GM23338 (cell line): ENCODE results near the gene CKMT1B. TPM values are rescaled to one million over a fixed set of nuclear protein-coding genes. Genes with fewer than 3 reads are reported as not detected.
"Not testable (repeated sequence)": the region's sequence is repeated elsewhere in the genome, so short reads cannot be mapped to it uniquely, and the experiment has no call there.

Experiments used
- ATAC-seq: fragments of 200-7000 bp; cut with Tn5 transposase; 3 replicates; pipeline ENCODE4 v1.9.1; 2020
- DNase-seq: peaks from one replicate; pipeline ENCODE4 v3.0.0-alpha.2; 2015; ENCODE audit warnings: low spot score
- H2AFZ ChIP-seq: fragments of 200-600 bp; sonication (generic); 2 replicates; pipeline ENCODE4 v1.8.0; 2016; ENCODE audit warnings: antibody characterized with exemption, mild to moderate bottlenecking, moderate library complexity
- H3F3A ChIP-seq: fragments of 200-600 bp; sonication (generic); replicated peaks from 2 replicates; pipeline ENCODE4 v1.8.0; 2017; ENCODE audit warnings: antibody characterized with exemption, mixed run types, low read depth
- H3K27ac ChIP-seq: fragments of 200-600 bp; sonication (generic); 2 replicates; pipeline ENCODE4 v1.6.1; 2016; ENCODE audit warnings: low read depth
- H3K27me3 ChIP-seq: fragments of 200-600 bp; sonication (generic); 2 replicates; pipeline ENCODE4 v1.8.0; 2016; ENCODE audit warnings: mild to moderate bottlenecking, mixed run types, moderate library complexity; ENCODE audit not compliant: insufficient read depth
- H3K36me3 ChIP-seq: fragments of 200-600 bp; sonication (generic); 2 replicates; pipeline ENCODE4 v1.8.0; 2016; ENCODE audit warnings: mild to moderate bottlenecking; ENCODE audit not compliant: insufficient read depth
- H3K4me1 ChIP-seq: fragments of 200-600 bp; sonication (generic); 2 replicates; pipeline ENCODE4 v1.8.0; 2016; ENCODE audit warnings: mild to moderate bottlenecking, moderate library complexity; ENCODE audit not compliant: insufficient read depth
- H3K4me2 ChIP-seq: fragments of 200-600 bp; sonication (generic); 2 replicates; pipeline ENCODE4 v1.7.1; 2017; ENCODE audit warnings: mixed run types
- H3K4me3 ChIP-seq: fragments of 200-600 bp; sonication (generic); 2 replicates; pipeline ENCODE4 v1.6.1; 2016; ENCODE audit warnings: mixed run types
- H3K79me2 ChIP-seq: fragments of 200-600 bp; sonication (generic); replicated peaks from 2 replicates; pipeline ENCODE4 v1.8.0; 2017; ENCODE audit warnings: mild to moderate bottlenecking; ENCODE audit not compliant: insufficient read depth
- H3K9me2 ChIP-seq: fragments of 200-600 bp; sonication (generic); 2 replicates; pipeline ENCODE4 v1.8.0; 2017; ENCODE audit not compliant: insufficient read depth
- H4K20me1 ChIP-seq: fragments of 200-600 bp; sonication (generic); replicated peaks from 2 replicates; pipeline ENCODE4 v1.8.0; 2017; ENCODE audit warnings: mild to moderate bottlenecking; ENCODE audit not compliant: insufficient read depth
- H3K27ac Mint-ChIP-seq: 2 replicates; pipeline ENCODE4 v1.8.0; 2020; ENCODE audit warnings: inconsistent platforms, mild to moderate bottlenecking, moderate library complexity, mixed read lengths
- H3K27me3 Mint-ChIP-seq: 3 replicates; pipeline ENCODE4 v1.8.0; 2022; ENCODE audit warnings: low read depth, mild to moderate bottlenecking, moderate library complexity, mixed read lengths, inconsistent platforms; ENCODE audit not compliant: insufficient read depth, poor library complexity
- H3K36me3 Mint-ChIP-seq: 3 replicates; pipeline ENCODE4 v1.8.0; 2021; ENCODE audit warnings: low read depth, mild to moderate bottlenecking, inconsistent platforms, moderate library complexity, mixed read lengths
- H3K4me1 Mint-ChIP-seq: 3 replicates; pipeline ENCODE4 v1.8.0; 2020; ENCODE audit warnings: mild to moderate bottlenecking, inconsistent platforms, mixed read lengths
- H3K4me3 Mint-ChIP-seq: 3 replicates; pipeline ENCODE4 v1.8.0; 2021; ENCODE audit warnings: moderate library complexity, mild to moderate bottlenecking, inconsistent platforms, mixed read lengths
- H3K9me3 Mint-ChIP-seq: 3 replicates; pipeline ENCODE4 v1.8.0; 2020; ENCODE audit warnings: moderate library complexity, mild to moderate bottlenecking, inconsistent platforms, mixed read lengths
- CREB1 ChIP-seq: fragments of 250-450 bp; sonication (Bioruptor Pico); IDR thresholded peaks from 2 replicates; pipeline ENCODE4 v1.5.0; 2020; ENCODE audit warnings: low read depth, mild to moderate bottlenecking, moderate library complexity
- CTCF ChIP-seq, 2 experiments: fragments of 200-600 bp in 1 of 2; sonication (generic) in 1 of 2; conservative IDR thresholded peaks; 2 replicates each; pipeline versions ENCODE4 v1.5.1 to v1.6.1; 2016 to 2017; ENCODE audit warnings: antibody characterized with exemption in 2 of 2, low read depth in 2 of 2, mild to moderate bottlenecking in 2 of 2, moderate library complexity in 1 of 2
- ETS1 ChIP-seq: IDR thresholded peaks from 2 replicates; pipeline ENCODE4 v1.6.1; 2016; ENCODE audit warnings: antibody characterized with exemption
- EZH2 ChIP-seq: fragments of 200-600 bp; sonication (generic); IDR thresholded peaks from one replicate; pipeline ENCODE4 v1.8.0; 2017; ENCODE audit warnings: antibody characterized with exemption, mild to moderate bottlenecking, low read depth; ENCODE audit not compliant: unreplicated experiment
- EZH2phosphoT487 ChIP-seq: fragments of 200-600 bp; sonication (generic); IDR thresholded peaks from one replicate; pipeline ENCODE4 v1.8.1; 2018; ENCODE audit warnings: antibody characterized with exemption; ENCODE audit not compliant: unreplicated experiment
- JUNB ChIP-seq: IDR thresholded peaks from one replicate; pipeline ENCODE4 v1.6.1; 2016; ENCODE audit warnings: antibody characterized with exemption; ENCODE audit not compliant: unreplicated experiment
- NANOG ChIP-seq: IDR thresholded peaks from 2 replicates; pipeline ENCODE4 v1.6.1; 2016; ENCODE audit warnings: antibody characterized with exemption, borderline replicate concordance
- STAT1 ChIP-seq: IDR thresholded peaks from one replicate; pipeline ENCODE4 v1.6.1; 2016; ENCODE audit warnings: antibody characterized with exemption; ENCODE audit not compliant: unreplicated experiment
- ZNF114 ChIP-seq: fragments of 250-450 bp; sonication (Bioruptor Pico); IDR thresholded peaks from 2 replicates; pipeline ENCODE4 v1.5.0; 2020; ENCODE audit warnings: mild to moderate bottlenecking, moderate library complexity
- ZNF331 ChIP-seq: fragments of 250-450 bp; sonication (Bioruptor Pico); IDR thresholded peaks from 2 replicates; pipeline ENCODE4 v1.5.0; 2020; ENCODE audit warnings: low read depth, mild to moderate bottlenecking, moderate library complexity
- ZNF462 ChIP-seq: fragments of 250-450 bp; sonication (Bioruptor Pico); IDR thresholded peaks from 2 replicates; pipeline ENCODE4 v1.5.0; 2020; ENCODE audit warnings: mild to moderate bottlenecking, moderate library complexity
- polyA plus RNA-seq: library from polyadenylated mRNA; unstranded; fragments of >200 nt; fragmentation: Nextera tagmentation; extraction: Ambion mirVana; gene quantifications from 2 replicates; pipeline ENCODE4 v1.2.1, GENCODE V29; 2016
- total RNA-seq: library from RNA; depleted of rRNA; stranded (reverse); fragments of >200 nt; shearing (Covaris generic); gene quantifications from 2 replicates; pipeline ENCODE4 v1.2.3, GENCODE V29; 2014

The CKMT1B gene
- total and polyA plus RNA-seq, 2 experiments from 2014 or later, result 31.4 to 41.2 TPM

- H3K4me1 Mint-ChIP-seq, H3K36me3 ChIP-seq, H4K20me1 ChIP-seq, H2AFZ ChIP-seq, ATAC-seq, DNase-seq, H3K27ac Mint-ChIP-seq, H3K27me3 ChIP-seq, H3K4me3 ChIP-seq, H3K27me3 Mint-ChIP-seq, H3K4me3 Mint-ChIP-seq, H3K27ac ChIP-seq, H3K79me2 ChIP-seq, H3K4me2 ChIP-seq, H3F3A ChIP-seq, H3K9me3 Mint-ChIP-seq, H3K9me2 ChIP-seq, H3K4me1 ChIP-seq, H3K36me3 Mint-ChIP-seq: not testable (repeated sequence)
Measured at GRCh38 chr15:43622068-43622799, 28.4 kb downstream of the CKMT1B start.

GRCh38 chr15:43625106-43625505 is 31.3 kb downstream of the CKMT1B start:
- H3K9me2 ChIP-seq, result no peaks in the 10 kb centered on the region
- H4K20me1 ChIP-seq, result no peaks in the 10 kb centered on the region
- Mint-ChIP-seq H3K36me3 (no peaks in the 10 kb centered on the region), H3K27me3 (peaks cover 2% of the 10 kb centered on the region), H3K4me3 (no peak overlapping the region), H3K4me1 (no peaks in the 10 kb centered on the region), H3K9me3 (no peaks in the 10 kb centered on the region), H3K27ac (no peak overlapping the region)
- DNase-seq (no peak), ATAC-seq (no peak)
- H3K4me1 ChIP-seq, result no peaks in the 10 kb centered on the region
- H3K27ac ChIP-seq, result no peak overlapping the region
- H3F3A ChIP-seq, result no peaks in the 10 kb centered on the region
- H2AFZ ChIP-seq, result no peak overlapping the region; the same call in 1 of the 2 replicates
- H3K4me3 ChIP-seq, result no peak overlapping the region
- no peaks in the 10 kb centered on the region for H3K79me2 ChIP-seq
- H3K27me3 ChIP-seq, result no peaks in the 10 kb centered on the region
- no peaks in the 10 kb centered on the region for H3K36me3 ChIP-seq
- H3K4me2 ChIP-seq, result no peak overlapping the region
- no peak for TF ChIP-seq CREB1 (CRISPR knock-in tag)
- TF ChIP-seq NANOG, result no peak
- no peak for TF ChIP-seq ZNF331 (CRISPR knock-in tag)
- TF ChIP-seq JUNB, result no peak
- no peak for TF ChIP-seq ZNF114
- TF ChIP-seq CTCF (conservative IDR thresholded peaks at IDR 0.05; ENCODE audit: low read depth in 2 of 2), result no peak
- no peak for TF ChIP-seq ZNF462
- TF ChIP-seq STAT1, result no peak
- TF ChIP-seq EZH2, result no peak
- TF ChIP-seq EZH2phosphoT487, result no peak
- no peak for TF ChIP-seq ETS1
